Kidney (tissue), 14 donors: ENCODE results near the gene C1orf21. TPM values are rescaled to one million over a fixed set of nuclear protein-coding genes. Genes with fewer than 3 reads are reported as not detected.

Experiments used
- DNase-seq, 5 donors: peaks; one replicate each; pipeline ENCODE4 v3.0.0-alpha.2; 2013 to 2020
- FAIRE-seq: peaks from 2 replicates; lab custom pipeline; 2012; peaks lifted over from hg19 to GRCh38; lab: Jason Lieb, UNC
- H3K27ac ChIP-seq, 2 donors: one replicate each; pipeline ENCODE4 v1.7.0; 2013; ENCODE audit warnings: low read depth in 2 of 2, low read length in 2 of 2, inconsistent platforms in 1 of 2
- H3K27me3 ChIP-seq: one replicate; pipeline ENCODE4 v1.7.1; 2013; ENCODE audit warnings: low read length, inconsistent platforms; ENCODE audit not compliant: control insufficient read depth, insufficient read depth
- H3K36me3 ChIP-seq, 3 donors: one replicate each; pipeline versions ENCODE4 v1.7.0 to v1.7.1; 2013; ENCODE audit warnings: low read length in 3 of 3, control low read depth in 1 of 3, inconsistent platforms in 1 of 3; ENCODE audit not compliant: insufficient read depth in 3 of 3, control insufficient read depth in 2 of 3
- H3K4me1 ChIP-seq, 3 donors: one replicate each; pipeline versions ENCODE4 v1.7.0 to v1.7.1; 2013; ENCODE audit warnings: low read length in 3 of 3, inconsistent platforms in 1 of 3, low read depth in 1 of 3; ENCODE audit not compliant: control insufficient read depth in 2 of 3, insufficient read depth in 2 of 3
- H3K4me3 ChIP-seq, 3 donors: one replicate each; pipeline versions ENCODE4 v1.7.0 to v1.8.1; 2013; ENCODE audit warnings: low read length in 3 of 3, control low read depth in 1 of 3, inconsistent platforms in 1 of 3
- H3K9ac ChIP-seq, 3 donors: one replicate each; pipeline versions ENCODE4 v1.7.0 to v1.7.1; 2013; ENCODE audit warnings: low read length in 3 of 3, control low read depth in 1 of 3, inconsistent platforms in 1 of 3
- H3K9me3 ChIP-seq, 3 donors: one replicate each; pipeline versions ENCODE4 v1.7.0 to v1.7.1; 2013; ENCODE audit warnings: low read length in 3 of 3, control low read depth in 1 of 3, inconsistent platforms in 1 of 3; ENCODE audit not compliant: control insufficient read depth in 2 of 3, insufficient read depth in 1 of 3
- intact Hi-C: fragments of 100-400 bp; cut with DNase I; formaldehyde crosslinking; loops from one replicate; pipeline ENCODE4 v1.11.1; 2022
- polyA plus RNA-seq: library from polyadenylated mRNA; stranded (reverse); fragments of 350-450 nt; fragmentation: Illumina TruSeq; extraction: RNeasy Lipid Tissue Mini Kit (QIAGEN cat#74804); gene quantifications from one replicate; pipeline ENCODE4 v1.2.3, GENCODE V29; 2014; ENCODE audit warnings: low read depth, low replicate concordance; ENCODE audit not compliant: insufficient read depth
- total RNA-seq: library from RNA; stranded (reverse); fragmentation: NEBNext Ultra II Directional; extraction: Animal tissue kit (Norgen Biotek cat#: 25700); gene quantifications from one replicate; pipeline ENCODE4 v1.2.1, GENCODE V29; 2021
- TF ChIP-seq, protein P1 (sequence below): IDR thresholded peaks from 3 replicates; pipeline ENCODE4 v1.5.1; 2012; ENCODE audit warnings: mild to moderate bottlenecking, moderate library complexity, borderline replicate concordance; ENCODE audit not compliant: insufficient read depth; ENCODE audit errors: extremely low read depth
- donor health status: control.
- donor health status: control.
- donor health status: control.
- donor health status: control.
- donor health status: control.
- donor health status: DM: yes; HTN: yes; CAD: no.
- donor health status: Normal renal cell carcinoma (clear cell type).

C1orf21 gene
- total and polyA plus RNA-seq, 2 donors from 2014 or later, result 18.3 to 18.6 TPM

DNA sequence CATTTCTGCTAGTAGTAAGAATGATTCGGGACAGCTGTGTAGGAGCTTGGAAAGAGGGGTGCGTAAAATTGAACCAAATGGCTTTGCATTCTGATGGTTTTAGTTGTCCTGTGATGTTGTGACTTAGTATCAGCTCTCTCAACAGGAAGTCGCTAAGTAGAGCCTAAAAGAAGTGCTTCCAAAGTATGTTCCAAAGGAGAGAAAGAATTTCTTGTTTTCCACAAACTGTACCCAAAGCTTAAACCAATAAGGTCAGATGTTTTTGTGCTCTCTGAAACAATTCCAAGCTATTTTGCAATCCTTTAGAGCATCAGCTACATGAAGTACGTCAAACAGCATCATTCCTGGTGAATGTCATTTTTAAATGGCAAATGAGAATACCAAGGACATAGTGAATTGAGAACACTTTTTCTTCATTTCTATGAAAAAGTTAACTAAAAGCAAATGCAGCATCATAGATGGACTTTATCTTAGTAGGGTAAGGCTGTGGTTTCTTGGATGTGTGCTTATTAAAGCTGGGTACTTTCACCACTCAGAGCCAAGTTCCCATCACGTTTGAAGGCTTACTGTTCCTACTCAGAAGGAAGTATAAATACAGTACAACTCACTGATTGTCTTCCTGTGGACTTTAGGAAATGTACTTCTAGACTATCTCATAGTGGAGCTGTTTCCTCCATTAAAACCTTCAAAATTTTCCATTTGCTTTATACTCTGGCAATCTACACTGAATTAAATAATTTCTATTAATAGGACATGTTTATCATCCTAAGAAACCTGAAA lies 148.6 kb downstream of the C1orf21 start:
- Histone ChIP-seq H3K4me1 (no peaks in the 10 kb centered on the region), H3K27me3 (no peaks in the 10 kb centered on the region), H3K27ac (peak overlapping the region in 1 of 2 donors; percentile 24), H3K36me3 (no peaks in the 10 kb centered on the region), H3K4me3 (no peak overlapping the region), H3K9ac (no peak overlapping the region), H3K9me3 (peaks cover 0 to 6% (median 0%) of the 10 kb centered on the region in 3 donors)
- FAIRE-seq (no peak), DNase-seq (peak in 1 of 5 donors; percentile 29)
- TF ChIP-seq, protein P1, sequence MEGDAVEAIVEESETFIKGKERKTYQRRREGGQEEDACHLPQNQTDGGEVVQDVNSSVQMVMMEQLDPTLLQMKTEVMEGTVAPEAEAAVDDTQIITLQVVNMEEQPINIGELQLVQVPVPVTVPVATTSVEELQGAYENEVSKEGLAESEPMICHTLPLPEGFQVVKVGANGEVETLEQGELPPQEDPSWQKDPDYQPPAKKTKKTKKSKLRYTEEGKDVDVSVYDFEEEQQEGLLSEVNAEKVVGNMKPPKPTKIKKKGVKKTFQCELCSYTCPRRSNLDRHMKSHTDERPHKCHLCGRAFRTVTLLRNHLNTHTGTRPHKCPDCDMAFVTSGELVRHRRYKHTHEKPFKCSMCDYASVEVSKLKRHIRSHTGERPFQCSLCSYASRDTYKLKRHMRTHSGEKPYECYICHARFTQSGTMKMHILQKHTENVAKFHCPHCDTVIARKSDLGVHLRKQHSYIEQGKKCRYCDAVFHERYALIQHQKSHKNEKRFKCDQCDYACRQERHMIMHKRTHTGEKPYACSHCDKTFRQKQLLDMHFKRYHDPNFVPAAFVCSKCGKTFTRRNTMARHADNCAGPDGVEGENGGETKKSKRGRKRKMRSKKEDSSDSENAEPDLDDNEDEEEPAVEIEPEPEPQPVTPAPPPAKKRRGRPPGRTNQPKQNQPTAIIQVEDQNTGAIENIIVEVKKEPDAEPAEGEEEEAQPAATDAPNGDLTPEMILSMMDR, result no peak
- intact Hi-C loops, result no loop called here

DNA sequence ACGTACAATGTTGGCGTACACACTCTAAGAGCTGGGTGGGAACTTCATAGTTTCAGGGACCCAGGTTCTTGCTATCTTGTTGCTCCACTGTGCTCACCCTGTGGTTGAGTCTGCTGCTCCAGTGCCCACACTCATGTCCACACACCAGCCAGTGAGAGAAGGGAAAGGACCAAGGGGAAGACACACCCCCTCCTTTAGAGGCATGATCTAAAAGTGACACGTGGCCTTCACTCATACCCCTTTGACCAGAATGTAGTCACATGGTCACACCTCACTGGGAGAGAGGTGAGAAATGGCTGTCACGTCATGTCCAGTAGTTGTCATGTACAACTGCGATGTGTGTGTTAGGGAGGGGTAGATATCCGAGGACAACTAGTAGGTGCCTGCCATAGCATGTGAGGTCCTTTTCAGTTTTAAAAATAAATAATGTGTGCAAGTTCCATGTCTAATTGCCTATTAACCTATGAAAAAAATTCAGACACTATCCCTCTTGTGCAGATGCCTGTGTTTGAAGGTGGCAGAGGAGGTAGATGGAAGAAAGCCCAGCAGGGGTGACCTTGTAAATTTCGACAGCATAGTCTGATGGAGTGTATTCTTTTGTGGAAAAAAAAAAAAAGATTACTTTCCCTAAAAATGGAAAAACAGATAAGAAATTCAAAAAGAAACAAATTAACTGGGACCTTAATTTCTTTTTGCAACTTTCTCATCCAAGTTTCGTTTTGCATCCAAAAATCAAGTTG lies 149.6 kb downstream of the C1orf21 start:
- TF ChIP-seq, protein P1, result no peak
- H3K36me3 ChIP-seq, result no peaks in the 10 kb centered on the region
- no peak overlapping the region for H3K4me3 ChIP-seq
- intact Hi-C loops, result no loop called here
- FAIRE-seq, result no peak
- no peak for DNase-seq
- peaks cover 0 to 6% (median 0%) of the 10 kb centered on the region in 3 donors for H3K9me3 ChIP-seq
- peak overlapping the region in 1 of 2 donors; percentile 42 for H3K27ac ChIP-seq
- H3K4me1 ChIP-seq, result no peaks in the 10 kb centered on the region
- H3K27me3 ChIP-seq, result no peaks in the 10 kb centered on the region
- no peak overlapping the region for H3K9ac ChIP-seq

DNA sequence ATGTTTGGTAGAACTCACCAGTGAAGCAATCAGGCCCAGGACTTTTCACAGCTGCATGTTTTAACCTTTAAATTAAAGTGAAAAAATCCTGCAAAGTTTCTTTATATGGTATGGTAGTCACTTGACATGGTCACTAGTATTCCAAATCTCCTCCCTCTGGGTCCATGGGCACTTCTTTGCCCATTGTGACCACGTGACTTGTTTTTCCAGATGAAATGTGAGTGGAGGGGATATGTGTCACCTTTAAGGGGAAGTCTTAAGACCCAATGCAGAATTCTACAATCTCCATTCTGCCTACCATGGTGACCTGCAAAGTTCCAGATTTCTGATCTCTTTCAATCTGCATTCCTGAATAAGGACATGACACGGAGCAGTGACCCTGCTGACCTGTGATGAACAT lies 152.8 kb downstream of the C1orf21 start:
- FAIRE-seq (no peak), DNase-seq (no peak)
- Histone ChIP-seq H3K27ac (no peak overlapping the region), H3K9ac (no peak overlapping the region), H3K27me3 (no peaks in the 10 kb centered on the region), H3K4me1 (no peaks in the 10 kb centered on the region), H3K9me3 (peaks cover 0 to 6% (median 0%) of the 10 kb centered on the region in 3 donors), H3K36me3 (no peaks in the 10 kb centered on the region), H3K4me3 (no peak overlapping the region)
- TF ChIP-seq, protein P1, result no peak
- intact Hi-C loops, result no loop called here
